NCI-H526 treated with DMSO at 0.1 percent for 48 hours (cell line): ENCODE results near the gene PDGFA.

Experiments
- DNase-seq: peaks from one replicate; lab custom pipeline; 2025; lab: John Stamatoyannopoulos, UW

PDGFA gene

DNA sequence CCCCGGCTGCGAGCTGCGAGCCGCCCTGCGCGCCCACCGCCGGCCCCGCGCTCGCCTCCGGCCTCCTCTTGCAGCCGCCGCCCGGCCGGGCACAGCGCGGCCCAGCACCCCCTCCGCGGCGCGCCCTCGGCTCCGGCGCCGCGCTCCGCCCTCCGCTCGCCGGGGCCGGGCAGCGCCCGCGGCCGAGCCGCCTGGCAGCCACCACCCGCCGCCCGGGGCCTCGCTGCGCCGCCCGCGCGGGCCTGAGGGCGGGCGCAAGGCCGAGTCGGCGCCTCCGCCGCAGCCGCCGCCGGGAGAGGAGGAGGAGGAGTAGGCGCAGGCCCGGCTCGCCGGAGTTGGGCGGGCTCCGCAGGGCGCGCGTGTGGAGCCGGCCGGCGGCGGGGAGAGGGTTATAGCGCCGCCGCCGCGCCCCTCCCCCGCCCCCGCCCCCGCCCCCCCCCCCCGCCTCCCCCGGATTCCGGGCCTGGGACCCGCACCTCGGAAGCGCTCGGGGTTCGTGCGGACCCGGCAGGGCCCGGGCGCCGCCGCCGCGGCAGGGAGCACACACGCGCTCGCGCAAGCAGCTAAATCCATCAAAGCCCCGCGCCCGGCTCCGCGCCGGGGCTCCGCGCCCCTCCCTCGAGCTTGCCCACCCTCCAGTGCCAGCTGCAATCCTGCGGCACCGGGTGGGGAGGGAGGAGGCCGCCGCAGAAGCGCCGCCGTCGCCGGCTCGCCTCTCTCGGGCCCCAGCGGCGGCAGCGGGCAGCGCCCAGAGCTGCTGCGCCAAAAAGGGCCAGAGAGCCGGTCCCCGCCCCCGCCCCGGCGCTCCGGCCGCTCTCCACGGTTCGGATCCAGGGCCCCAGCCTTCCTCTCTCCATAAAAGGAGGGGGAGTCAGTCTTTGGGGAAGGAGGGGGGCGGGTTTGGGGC, at the start of gene PDGFA:
Gene PDGFA (minus strand): TSS at position 363 of the 907 bp plus-strand sequence. CDS start 845 bp downstream, outside the sequence.
- DNase-seq: peak; percentile 39

DNA sequence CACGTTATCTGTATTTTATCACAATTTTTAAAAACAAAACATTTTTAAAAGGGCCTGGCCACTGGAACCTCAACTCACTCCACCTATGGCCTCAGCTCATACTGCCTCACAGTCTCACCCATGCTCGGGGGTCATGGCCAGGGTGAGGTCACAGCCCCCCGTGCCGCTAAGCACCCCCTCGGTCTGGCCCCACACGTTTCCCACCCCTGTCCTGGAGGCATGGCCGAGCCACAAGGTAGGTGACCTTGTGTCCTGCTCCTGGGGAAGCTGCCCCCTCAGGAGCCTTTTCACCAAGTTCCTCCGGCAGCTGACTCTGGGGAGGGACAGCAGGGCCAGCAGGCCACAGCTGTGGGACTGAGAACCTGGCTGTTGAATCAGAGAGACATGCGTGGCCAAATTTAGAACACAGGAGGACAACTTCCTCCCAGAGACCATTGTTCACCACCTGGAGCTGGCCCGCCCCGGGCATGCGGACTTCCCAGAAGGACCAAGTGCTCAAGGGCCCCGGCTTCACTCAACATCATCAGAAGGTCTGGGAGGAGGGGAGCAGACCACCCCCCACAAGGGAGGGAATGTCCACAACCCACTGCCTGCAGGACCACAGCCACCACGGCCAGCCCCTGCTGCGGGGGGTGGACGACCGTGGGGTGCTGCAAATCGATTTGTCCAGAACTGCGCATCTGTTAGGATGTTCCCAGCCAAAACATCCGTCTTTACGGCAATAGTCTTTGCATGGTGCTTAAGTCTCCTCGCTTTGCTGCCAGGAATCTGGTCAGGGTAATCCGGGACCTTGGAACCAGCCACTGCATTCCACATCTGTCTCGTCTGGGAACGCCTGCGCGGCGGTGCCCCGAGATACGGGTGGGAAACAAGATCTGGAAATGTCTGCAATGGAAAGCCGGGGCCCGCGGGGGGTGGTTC, 48.6 kb upstream of the PDGFA start:
- no peak for DNase-seq

- no peak for DNase-seq
Observed at GRCh38 chr7:567305-567883, 47.7 kb upstream of the PDGFA start.

- no peak for DNase-seq
Observed at GRCh38 chr7:566100-566499, 46.5 kb upstream of the PDGFA start.

GRCh38 chr7:564176-564865, 44.7 kb upstream of the PDGFA start:
- DNase-seq: no peak

DNA sequence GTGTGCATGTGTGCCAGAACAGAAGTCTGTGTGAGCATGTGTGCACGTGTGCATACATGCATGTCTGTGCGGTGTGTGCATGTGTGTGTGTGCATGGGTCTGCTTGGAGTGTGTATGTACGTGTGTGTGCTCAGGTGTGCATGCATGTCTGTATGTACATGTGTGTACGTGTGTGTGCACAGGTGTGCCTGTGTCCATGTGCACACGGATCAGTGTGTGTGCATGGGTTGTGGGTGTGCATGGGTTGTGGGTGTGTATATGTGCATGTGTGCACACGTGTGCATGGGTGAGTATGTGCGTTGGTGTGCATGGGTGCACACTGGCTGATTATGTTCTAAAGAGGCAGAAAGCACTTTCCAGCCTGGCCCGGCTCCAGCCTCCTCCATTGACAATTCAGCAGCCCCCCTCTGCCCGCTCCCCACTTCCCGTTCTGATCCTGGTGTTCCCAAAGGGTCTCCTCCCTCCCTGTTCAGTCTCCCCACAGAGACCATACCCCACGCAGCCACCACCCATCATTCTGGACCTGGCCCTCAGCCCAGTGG, 44.1 kb upstream of the PDGFA start:
- DNase-seq: no peak

DNA sequence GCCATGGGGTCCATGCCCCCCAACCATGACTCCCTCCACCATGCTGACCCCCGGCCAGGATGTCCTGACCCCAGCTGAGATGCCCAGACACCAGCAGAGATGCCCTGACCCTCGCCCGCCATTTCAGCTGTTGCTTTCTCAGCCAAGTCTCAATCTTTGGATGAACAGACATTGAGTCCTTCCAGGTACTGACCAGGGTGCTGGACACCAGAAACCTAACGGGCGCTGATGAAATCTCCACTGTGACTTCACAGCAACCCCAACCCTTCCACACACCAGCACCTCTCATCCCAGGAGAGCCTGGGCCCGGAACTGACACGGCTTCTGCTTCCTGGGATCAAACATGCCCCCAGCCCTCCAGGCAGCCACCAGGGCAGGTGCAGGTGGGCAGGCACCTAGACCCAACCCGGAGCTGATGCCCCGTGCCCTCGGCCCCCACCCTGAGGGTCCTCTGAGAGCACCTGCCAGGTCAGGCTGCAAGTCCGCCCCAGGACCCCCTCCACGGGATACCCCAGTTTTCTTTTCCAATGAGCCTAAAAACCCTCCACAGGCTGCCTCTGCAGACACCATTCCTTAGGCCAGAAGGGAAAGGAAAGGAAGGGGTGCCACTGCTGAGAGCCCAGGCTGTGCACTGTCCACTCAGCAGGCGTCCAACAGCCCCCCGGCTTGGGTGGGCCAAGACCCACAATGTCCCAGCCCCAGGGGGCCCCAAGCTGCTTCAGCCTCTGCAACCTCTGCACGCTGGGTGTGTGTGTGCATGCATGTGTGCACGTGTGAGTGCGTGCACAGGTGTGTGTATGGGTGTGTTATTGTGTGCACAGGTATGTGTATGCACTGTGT, 43.4 kb upstream of the PDGFA start:
- no peak for DNase-seq

DNA sequence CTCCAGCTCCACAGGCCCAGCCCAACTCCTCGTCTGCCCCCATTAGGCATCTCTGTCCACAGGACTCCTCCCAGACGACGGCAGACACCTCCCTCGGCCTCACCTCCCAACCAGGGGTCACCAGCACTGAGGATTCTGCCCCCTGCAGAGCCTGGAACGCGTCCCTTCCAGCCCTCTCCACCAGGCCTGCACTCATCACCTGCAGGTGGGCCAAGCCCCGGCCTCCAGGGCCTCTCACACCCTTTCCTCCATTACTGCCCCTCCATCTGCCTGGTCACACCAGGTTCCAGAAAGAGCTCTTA, 42.7 kb upstream of the PDGFA start:
- no peak for DNase-seq

- no peak for DNase-seq
Observed at GRCh38 chr7:561631-562373, 42.2 kb upstream of the PDGFA start.

DNA sequence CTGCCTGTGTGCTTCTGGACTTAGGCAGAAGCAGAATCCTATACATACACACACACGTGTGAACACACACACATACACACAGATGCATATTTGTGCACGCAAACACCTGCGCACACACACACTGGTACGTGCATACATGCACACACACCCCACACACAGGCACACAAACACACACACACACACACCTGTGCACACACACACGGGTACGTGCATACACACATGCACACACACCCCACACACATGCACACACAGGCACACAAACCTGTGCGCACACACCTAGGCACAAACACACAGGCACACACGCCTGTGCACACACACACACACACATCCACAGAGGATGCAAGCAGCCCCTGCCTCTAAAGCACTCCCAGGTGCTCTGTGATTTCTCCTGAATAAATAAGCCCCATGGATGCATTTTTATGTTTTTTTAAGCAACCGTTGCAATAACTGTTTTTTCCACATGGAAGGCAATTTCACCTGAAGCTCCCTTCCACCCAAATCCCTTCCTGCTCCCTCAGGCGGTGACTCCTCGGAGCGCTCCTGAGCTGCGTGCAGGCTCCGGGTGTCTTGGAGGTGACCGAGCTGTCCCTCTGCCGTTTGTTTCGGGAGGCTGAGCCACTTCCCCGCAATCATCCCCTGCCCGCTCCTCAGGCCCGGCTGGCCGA, 41.5 kb upstream of the PDGFA start:
- DNase-seq: no peak

DNA sequence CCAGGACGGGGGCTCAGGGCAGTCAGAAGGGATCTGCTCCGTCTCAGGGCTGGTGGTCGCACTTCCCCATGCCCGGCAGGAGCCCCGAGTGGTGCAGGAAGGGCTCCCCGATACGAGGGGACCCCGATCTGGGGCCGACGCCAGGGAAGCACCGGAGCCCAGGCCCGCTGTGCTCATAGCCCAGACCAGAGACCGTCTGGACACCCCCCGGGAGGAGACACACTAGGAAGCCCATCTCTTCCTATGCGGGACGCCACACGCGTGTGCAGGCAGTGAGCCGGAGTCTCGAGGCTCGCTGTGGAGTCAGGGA, 39.7 kb upstream of the PDGFA start:
- DNase-seq: no peak

- no peak for DNase-seq
Observed at GRCh38 chr7:557558-557881, 37.9 kb upstream of the PDGFA start.

GRCh38 chr7:556837-557557, 37.4 kb upstream of the PDGFA start:
- no peak for DNase-seq

DNA sequence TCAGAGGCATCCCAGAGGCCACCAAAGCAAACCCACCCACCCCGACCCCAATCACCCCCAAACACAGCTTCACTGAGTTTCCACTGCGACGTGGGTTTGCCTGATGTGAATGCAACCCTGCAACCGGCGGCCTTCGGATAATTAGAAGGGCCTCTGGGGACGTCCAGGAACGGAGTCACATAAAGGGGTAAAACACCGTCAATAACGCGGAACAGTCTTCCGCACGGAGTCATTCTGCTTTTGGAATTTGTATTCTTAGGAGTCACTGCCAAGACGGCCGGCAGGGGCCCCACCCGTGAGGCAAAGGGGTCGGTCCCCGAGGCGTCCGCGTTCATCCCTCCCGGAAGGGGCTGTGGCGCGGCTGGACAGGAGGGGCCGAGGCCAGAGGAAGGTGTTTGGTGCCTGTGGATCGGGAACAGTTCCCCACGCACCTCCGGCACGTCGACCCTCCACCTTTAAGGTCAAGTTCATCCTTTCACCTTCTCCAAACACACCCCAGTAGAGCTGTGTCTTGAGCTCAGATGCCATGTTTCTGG, 36.7 kb upstream of the PDGFA start:
- no peak for DNase-seq

GRCh38 chr7:555551-556160, 36.0 kb upstream of the PDGFA start:
- DNase-seq: no peak

DNA sequence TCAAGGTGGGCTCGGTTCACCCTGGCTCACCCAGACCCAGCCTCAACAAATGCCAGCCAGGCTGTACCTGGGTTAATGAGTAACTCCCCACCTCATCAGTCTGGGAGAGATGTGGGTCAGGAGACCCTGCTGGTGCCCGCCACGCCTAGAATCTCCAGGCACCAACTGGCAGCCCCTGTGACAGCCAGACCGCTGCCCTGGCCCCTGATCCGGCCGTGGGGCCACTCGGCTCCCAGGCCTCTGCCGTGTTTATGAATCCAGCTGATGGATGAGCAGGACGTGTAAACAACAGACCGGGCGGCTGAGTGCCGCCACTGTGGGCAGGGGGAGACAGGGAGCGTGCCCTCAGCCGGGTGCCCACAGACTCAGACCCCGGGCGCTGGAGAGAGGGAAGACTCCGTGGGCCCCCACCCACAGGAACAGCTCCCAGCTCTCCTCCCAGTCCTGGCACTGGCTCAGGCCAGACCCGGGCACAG, 34.0 kb upstream of the PDGFA start:
- no peak for DNase-seq

DNA sequence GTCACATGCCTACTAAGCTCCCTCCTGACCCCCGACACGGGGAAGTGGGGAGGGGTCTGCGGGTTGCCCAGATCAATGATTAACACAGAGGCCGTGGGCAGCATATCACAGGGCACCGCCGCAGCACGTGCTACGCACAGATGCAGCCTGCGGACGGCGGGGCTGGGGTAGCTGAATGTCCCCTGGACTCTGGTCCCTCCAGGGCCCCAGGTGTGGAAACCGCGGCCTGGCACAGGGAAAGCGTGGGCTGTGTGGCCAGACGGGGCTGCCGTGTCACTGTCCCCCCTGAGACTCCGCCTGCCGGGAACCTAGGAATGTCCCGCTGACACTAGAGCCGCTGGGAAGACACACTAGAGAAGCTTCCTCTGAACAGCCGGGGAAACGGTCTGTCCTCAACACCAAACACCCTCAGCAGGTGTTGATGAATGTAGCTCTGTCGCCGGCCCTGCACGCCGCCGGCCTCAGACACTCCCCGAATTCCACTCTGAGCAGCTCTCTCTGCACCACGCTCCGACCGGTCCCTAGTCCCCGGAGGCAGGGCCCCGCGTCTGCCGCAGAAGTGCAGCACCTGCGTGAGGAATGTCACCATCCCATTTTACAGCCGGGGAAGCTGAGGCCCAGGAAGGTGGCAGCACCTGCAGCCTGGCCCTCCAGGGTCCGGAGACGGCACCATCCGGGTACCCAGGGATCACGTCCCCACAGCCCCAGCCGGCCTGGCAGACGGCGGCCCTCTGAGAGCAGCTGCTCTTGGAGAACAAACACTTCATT, 33.4 kb upstream of the PDGFA start:
- no peak for DNase-seq
